GM19239 (cell line): Measurements from ENCODE around the gene XPC.

Experiments
- DNase-seq: peaks from one replicate; pipeline ENCODE4 v3.0.0; 2011; ENCODE audit warnings: low spot score; ENCODE audit not compliant: insufficient read length
- FAIRE-seq: peaks from 2 replicates; lab custom pipeline; 2011; peaks lifted over from hg19 to GRCh38; lab: Jason Lieb, UNC

The XPC gene

GRCh38 chr3:14150491-14151230 is 27.7 kb downstream of the XPC start:
- FAIRE-seq = no peak
- DNase-seq = no peak

GRCh38 chr3:14150078-14150477 is 28.3 kb downstream of the XPC start:
- DNase-seq (no peak), FAIRE-seq (no peak)

- no peak for DNase-seq
These were observed 30.1 kb downstream of the XPC start for GRCh38 chr3:14148041-14148985.

GRCh38 chr3:14147617-14148016 is 30.8 kb downstream of the XPC start:
- DNase-seq (no peak), FAIRE-seq (no peak)

More at GRCh38 chr3:14148041-14148985, 30.1 kb downstream of the XPC start:
- FAIRE-seq = no peak

GRCh38 chr3:14147066-14147435 is 31.4 kb downstream of the XPC start:
- no peak for FAIRE-seq

GRCh38 chr3:14146381-14147065 is 31.9 kb downstream of the XPC start:
- FAIRE-seq = no peak
- DNase-seq = no peak

More at GRCh38 chr3:14147066-14147435, 31.4 kb downstream of the XPC start:
- DNase-seq = no peak

- no peak for FAIRE-seq
- DNase-seq = no peak
These were observed 32.6 kb downstream of the XPC start for GRCh38 chr3:14145670-14146380.

GRCh38 chr3:14145236-14145635 is 33.2 kb downstream of the XPC start:
- no peak for FAIRE-seq
- no peak for DNase-seq

- peak; percentile 86 for DNase-seq
- peak; percentile 86 for FAIRE-seq
These were observed 33.9 kb downstream of the XPC start for GRCh38 chr3:14144423-14145075.

- FAIRE-seq = no peak
- DNase-seq = no peak
These were observed 34.9 kb downstream of the XPC start for GRCh38 chr3:14143271-14144225.

- DNase-seq (no peak), FAIRE-seq (no peak)
These were observed 35.7 kb downstream of the XPC start for GRCh38 chr3:14142567-14143270.

- FAIRE-seq = no peak
- DNase-seq = no peak
These were observed 36.6 kb downstream of the XPC start for GRCh38 chr3:14141602-14142341.

- FAIRE-seq (no peak), DNase-seq (no peak)
These were observed 37.3 kb downstream of the XPC start for GRCh38 chr3:14141144-14141543.

GRCh38 chr3:14140668-14141067 is 37.7 kb downstream of the XPC start:
- DNase-seq (no peak), FAIRE-seq (no peak)

GRCh38 chr3:14139771-14140170 is 38.6 kb downstream of the XPC start:
- DNase-seq (no peak), FAIRE-seq (no peak)

GRCh38 chr3:14138878-14139655 is 39.3 kb downstream of the XPC start:
- no peak for DNase-seq
- FAIRE-seq = no peak
